GM10266 (cell line): ENCODE measurements around the gene PRSS35.

Experiments
- DNase-seq: peaks from one replicate; pipeline ENCODE4 v3.0.0; 2012; ENCODE audit errors: extremely low spot score
- CTCF ChIP-seq: IDR thresholded peaks from 2 replicates; pipeline ENCODE4 v1.5.1; 2012; ENCODE audit warnings: mild to moderate bottlenecking, low read depth; ENCODE audit not compliant: control insufficient read depth, insufficient read depth; ENCODE audit errors: missing control alignments

The PRSS35 gene

GRCh38 chr6:83511901-83512681, at the start of gene PRSS35:
Gene PRSS35 (plus strand): TSS chr6:83512534. CDS start chr6:83523442, 10,908 bp downstream.
- DNase-seq, result peak; percentile 39
- TF ChIP-seq CTCF, result peak; percentile 65

GRCh38 chr6:83463886-83464285, 48.4 kb upstream of the PRSS35 start:
- TF ChIP-seq CTCF, result no peak
- DNase-seq, result no peak

GRCh38 chr6:83464381-83465140, 47.8 kb upstream of the PRSS35 start:
- no peak for DNase-seq
- TF ChIP-seq CTCF, result no peak

- DNase-seq, result no peak
- no peak for TF ChIP-seq CTCF
These were observed 46.0 kb upstream of the PRSS35 start for GRCh38 chr6:83466328-83466727.

- no peak for DNase-seq
- no peak for TF ChIP-seq CTCF
These were observed 44.7 kb upstream of the PRSS35 start for GRCh38 chr6:83467620-83468036.

GRCh38 chr6:83470001-83470400, 42.3 kb upstream of the PRSS35 start:
- no peak for DNase-seq
- no peak for TF ChIP-seq CTCF

- no peak for TF ChIP-seq CTCF
- DNase-seq, result no peak
These were observed 41.7 kb upstream of the PRSS35 start for GRCh38 chr6:83470587-83470986.
